ENCODE measurements around the gene COL6A1. TPM values are rescaled to one million over a fixed set of nuclear protein-coding genes. Genes with fewer than 3 reads are reported as not detected.

The COL6A1 gene
- total RNA-seq, 1 experiment from 2014 or later = 87.5 TPM

DNA sequence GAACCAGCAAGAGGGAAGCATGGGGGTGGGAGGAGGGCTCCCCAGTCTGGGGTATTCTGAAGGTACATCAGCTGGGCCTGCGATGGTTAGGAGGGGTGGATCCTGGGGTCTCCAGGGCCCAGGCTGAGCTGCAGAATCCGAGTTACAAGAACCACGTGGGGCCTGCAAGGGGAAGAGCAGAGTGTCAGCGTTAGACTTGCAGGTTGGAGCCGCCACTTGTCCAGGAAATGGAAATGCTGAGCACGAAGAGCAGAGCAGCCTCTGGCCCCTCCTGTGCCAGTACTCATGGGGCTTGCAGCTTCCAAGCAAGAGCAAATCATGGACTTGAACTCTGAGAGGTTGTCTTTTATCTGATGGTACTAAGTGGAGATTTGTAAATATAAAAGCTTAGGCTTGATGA is 47.5 kb upstream of the COL6A1 start:
- Histone ChIP-seq H3K79me2 (ENCODE audit: insufficient read depth, low read length) (no peaks in the 10 kb centered on the region), H3K9ac (ENCODE audit: low read length) (no peak overlapping the region), H3K9me2 (ENCODE audit: insufficient read depth) (no peaks in the 10 kb centered on the region), H3K4me3 (replicated peaks in 1 of 2; ENCODE audit: low read depth in 1 of 2, low read length in 2 of 2) (no peak overlapping the region), H2AFZ (ENCODE audit: low read depth, low read length, poor library complexity, severe bottlenecking) (no peak overlapping the region), H4K20me1 (ENCODE audit: insufficient read depth) (no peaks in the 10 kb centered on the region), H3K36me3 (ENCODE audit: control insufficient read depth in 1 of 2, insufficient read depth in 2 of 2, low read length in 2 of 2) (no peaks in the 10 kb centered on the region), H3K27me3 (ENCODE audit: insufficient read depth, low read length) (no peaks in the 10 kb centered on the region), H3K9me3 (ENCODE audit: control insufficient read depth in 1 of 2, insufficient read depth in 1 of 2, low read depth in 1 of 2, low read length in 2 of 2) (no peaks in the 10 kb centered on the region), H3K27ac (ENCODE audit: low read depth, low read length) (no peak overlapping the region), H3K4me2 (ENCODE audit: low read length) (no peak overlapping the region), H3K4me1 (ENCODE audit: control insufficient read depth in 1 of 2, insufficient read depth in 2 of 2, low read length in 2 of 2) (no peaks in the 10 kb centered on the region)
- DNase-seq (ENCODE audit: low read depth, low spot score) (no peak), ATAC-seq (no peak)
- TF ChIP-seq, protein P1, sequence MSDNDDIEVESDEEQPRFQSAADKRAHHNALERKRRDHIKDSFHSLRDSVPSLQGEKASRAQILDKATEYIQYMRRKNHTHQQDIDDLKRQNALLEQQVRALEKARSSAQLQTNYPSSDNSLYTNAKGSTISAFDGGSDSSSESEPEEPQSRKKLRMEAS (IDR thresholded peaks at IDR 0.05) = no peak
- TF ChIP-seq, protein P2, sequence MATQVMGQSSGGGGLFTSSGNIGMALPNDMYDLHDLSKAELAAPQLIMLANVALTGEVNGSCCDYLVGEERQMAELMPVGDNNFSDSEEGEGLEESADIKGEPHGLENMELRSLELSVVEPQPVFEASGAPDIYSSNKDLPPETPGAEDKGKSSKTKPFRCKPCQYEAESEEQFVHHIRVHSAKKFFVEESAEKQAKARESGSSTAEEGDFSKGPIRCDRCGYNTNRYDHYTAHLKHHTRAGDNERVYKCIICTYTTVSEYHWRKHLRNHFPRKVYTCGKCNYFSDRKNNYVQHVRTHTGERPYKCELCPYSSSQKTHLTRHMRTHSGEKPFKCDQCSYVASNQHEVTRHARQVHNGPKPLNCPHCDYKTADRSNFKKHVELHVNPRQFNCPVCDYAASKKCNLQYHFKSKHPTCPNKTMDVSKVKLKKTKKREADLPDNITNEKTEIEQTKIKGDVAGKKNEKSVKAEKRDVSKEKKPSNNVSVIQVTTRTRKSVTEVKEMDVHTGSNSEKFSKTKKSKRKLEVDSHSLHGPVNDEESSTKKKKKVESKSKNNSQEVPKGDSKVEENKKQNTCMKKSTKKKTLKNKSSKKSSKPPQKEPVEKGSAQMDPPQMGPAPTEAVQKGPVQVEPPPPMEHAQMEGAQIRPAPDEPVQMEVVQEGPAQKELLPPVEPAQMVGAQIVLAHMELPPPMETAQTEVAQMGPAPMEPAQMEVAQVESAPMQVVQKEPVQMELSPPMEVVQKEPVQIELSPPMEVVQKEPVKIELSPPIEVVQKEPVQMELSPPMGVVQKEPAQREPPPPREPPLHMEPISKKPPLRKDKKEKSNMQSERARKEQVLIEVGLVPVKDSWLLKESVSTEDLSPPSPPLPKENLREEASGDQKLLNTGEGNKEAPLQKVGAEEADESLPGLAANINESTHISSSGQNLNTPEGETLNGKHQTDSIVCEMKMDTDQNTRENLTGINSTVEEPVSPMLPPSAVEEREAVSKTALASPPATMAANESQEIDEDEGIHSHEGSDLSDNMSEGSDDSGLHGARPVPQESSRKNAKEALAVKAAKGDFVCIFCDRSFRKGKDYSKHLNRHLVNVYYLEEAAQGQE (IDR thresholded peaks at IDR 0.05; ENCODE audit: low read depth) = no peak
- no peak for TF ChIP-seq SRF (IDR thresholded peaks at IDR 0.05; ENCODE audit: low read depth)
- TF ChIP-seq, protein P3, sequence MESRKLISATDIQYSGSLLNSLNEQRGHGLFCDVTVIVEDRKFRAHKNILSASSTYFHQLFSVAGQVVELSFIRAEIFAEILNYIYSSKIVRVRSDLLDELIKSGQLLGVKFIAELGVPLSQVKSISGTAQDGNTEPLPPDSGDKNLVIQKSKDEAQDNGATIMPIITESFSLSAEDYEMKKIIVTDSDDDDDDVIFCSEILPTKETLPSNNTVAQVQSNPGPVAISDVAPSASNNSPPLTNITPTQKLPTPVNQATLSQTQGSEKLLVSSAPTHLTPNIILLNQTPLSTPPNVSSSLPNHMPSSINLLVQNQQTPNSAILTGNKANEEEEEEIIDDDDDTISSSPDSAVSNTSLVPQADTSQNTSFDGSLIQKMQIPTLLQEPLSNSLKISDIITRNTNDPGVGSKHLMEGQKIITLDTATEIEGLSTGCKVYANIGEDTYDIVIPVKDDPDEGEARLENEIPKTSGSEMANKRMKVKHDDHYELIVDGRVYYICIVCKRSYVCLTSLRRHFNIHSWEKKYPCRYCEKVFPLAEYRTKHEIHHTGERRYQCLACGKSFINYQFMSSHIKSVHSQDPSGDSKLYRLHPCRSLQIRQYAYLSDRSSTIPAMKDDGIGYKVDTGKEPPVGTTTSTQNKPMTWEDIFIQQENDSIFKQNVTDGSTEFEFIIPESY (IDR thresholded peaks at IDR 0.05; ENCODE audit: extremely low read depth, insufficient replicate concordance, low read length) = no peak
- TF ChIP-seq ELF1 (IDR thresholded peaks at IDR 0.05; ENCODE audit: borderline replicate concordance, low read depth) = no peak
- TF ChIP-seq ZFX (IDR thresholded peaks at IDR 0.05) = no peak
- TF ChIP-seq, protein P4, sequence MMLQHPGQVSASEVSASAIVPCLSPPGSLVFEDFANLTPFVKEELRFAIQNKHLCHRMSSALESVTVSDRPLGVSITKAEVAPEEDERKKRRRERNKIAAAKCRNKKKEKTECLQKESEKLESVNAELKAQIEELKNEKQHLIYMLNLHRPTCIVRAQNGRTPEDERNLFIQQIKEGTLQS (IDR thresholded peaks at IDR 0.05) = no peak
- no peak for TF ChIP-seq RAD21 (IDR thresholded peaks at IDR 0.05; ENCODE audit: low read depth)
- no peak for TF ChIP-seq TCF7L2 (IDR thresholded peaks at IDR 0.05; ENCODE audit: borderline replicate concordance, extremely low read depth, insufficient read depth, insufficient read length)
- TF ChIP-seq SIN3A (IDR thresholded peaks at IDR 0.05; ENCODE audit: low read depth) = no peak
- TF ChIP-seq SP1 (IDR thresholded peaks at IDR 0.05; ENCODE audit: low read depth) = no peak
- no peak for TF ChIP-seq JUND (IDR thresholded peaks at IDR 0.05)
- TF ChIP-seq EGR1 (IDR thresholded peaks at IDR 0.05; ENCODE audit: low read depth) = no peak
- no TSS peak for BruUV-seq (replicated peaks)
- CTCF ChIA-PET = no interaction called here
- intact Hi-C loops (cut with micrococcal nuclease) = no loop called here
- POLR2A ChIA-PET = no interaction called here
- RAD21 ChIA-PET (ENCODE audit: low non-redundant PET in 1 of 2, low total read pairs in 2 of 2, uncharacterized antibody in 2 of 2, unreplicated experiment in 2 of 2) = no interaction called here
